ENCODE data around the gene KIF5B. TPM values are rescaled to one million over a fixed set of nuclear protein-coding genes. Genes with fewer than 3 reads are reported as not detected.

Gene KIF5B
- total and polyA plus RNA-seq, 2 of the 4 experiments (the other 2 are of a cell fraction), result 33.5 to 68.5 TPM

GRCh38 chr10:32077896-32078485 lies 21.8 kb upstream of the KIF5B start:
- no peak for TF ChIP-seq MAFK (IDR thresholded peaks at IDR 0.05; ENCODE audit: low read depth, low read length)
- peak; percentile 38; the same call in 1 of the 2 replicates for TF ChIP-seq FOS (IDR thresholded peaks at IDR 0.05; ENCODE audit: low read depth, low read length)
- no peak for TF ChIP-seq POLR2A (IDR thresholded peaks at IDR 0.05; ENCODE audit: low read depth, low read length)
- TF ChIP-seq BHLHE40 (IDR thresholded peaks at IDR 0.05; ENCODE audit: low read depth, low read length), result no peak
- peak; percentile 8; the same call in 1 of the 2 replicates for TF ChIP-seq CEBPB (IDR thresholded peaks at IDR 0.05; ENCODE audit: low read depth, low read length)
- no peak for TF ChIP-seq USF2 (IDR thresholded peaks at IDR 0.05; ENCODE audit: low read depth, low read length)
- ChIA-PET POLR2A (ENCODE audit: unreplicated experiment) (no interaction called here), CTCF (no interaction called here)
- peak; percentile 93 for ATAC-seq (ENCODE audit: low read depth)
- H3K9ac ChIP-seq (ENCODE audit: low read depth, low read length), result no peak overlapping the region
- dilution Hi-C loops (cut with HindIII; ENCODE audit: low sequenced_read_pairs, unreplicated experiment) (no loop called here), in situ Hi-C loops (cut with MboI; ENCODE audit: low sequenced_read_pairs) (no loop called here), intact Hi-C loops (cut with micrococcal nuclease) (no loop called here)
- peak overlapping the region; percentile 56; the same call in 1 of the 2 replicates for H2AK5ac ChIP-seq (ENCODE audit: low read depth, low read length)
- H2BK120ac ChIP-seq (ENCODE audit: low read depth, low read length), result peak overlapping the region; percentile 80
- peak overlapping the region; percentile 86 for H2AFZ ChIP-seq (replicated peaks; ENCODE audit: low read length, poor library complexity)
- peak overlapping the region; percentile 38 for H2AK9ac ChIP-seq (replicated peaks; ENCODE audit: low read depth, low read length, poor library complexity)
- peaks cover 2% of the 10 kb centered on the region for H3K4me1 ChIP-seq (ENCODE audit: control insufficient read depth, insufficient read depth, low read length)
- H2BK15ac ChIP-seq (ENCODE audit: low read depth, low read length), result peak overlapping the region; percentile 36; the same call in 1 of the 3 replicates
- no peak overlapping the region for H3K23ac ChIP-seq (ENCODE audit: low read depth, low read length)
- no peaks in the 10 kb centered on the region for H3K79me1 ChIP-seq (ENCODE audit: low read depth in 1 of 2, low read length in 2 of 2)
- no peaks in the 10 kb centered on the region for H3K27me3 ChIP-seq (ENCODE audit: control insufficient read depth, insufficient read depth, low read length)
- no peak overlapping the region for H3K18ac ChIP-seq (ENCODE audit: low read depth, low read length)
- H4K91ac ChIP-seq (ENCODE audit: insufficient read depth, low read depth, low read length), result 0 out of 2 replicates have a peak overlapping the region, but pooled peaks have one; percentile 31
- peak overlapping the region; percentile 79 for H2BK20ac ChIP-seq (ENCODE audit: low read depth, low read length)
- H4K8ac ChIP-seq (ENCODE audit: low read depth in 2 of 2, low read length in 2 of 2), result peak overlapping the region in 1 of 2 experiments; percentile 31; a peak in 1 of 4 replicates
- no peak overlapping the region for H3K27ac ChIP-seq (ENCODE audit: insufficient read depth, low read length)
- no peaks in the 10 kb centered on the region for H3K9me3 ChIP-seq (ENCODE audit: control insufficient read depth, insufficient read depth, low read length)
- peak; percentile 72 for DNase-seq
- no TSS peak for BruUV-seq (replicated peaks)
- no peaks in the 10 kb centered on the region for H3K36me3 ChIP-seq (ENCODE audit: control insufficient read depth, insufficient read depth, low read length)
- no peak overlapping the region for H3K4me3 ChIP-seq (ENCODE audit: insufficient read depth, low read depth, low read length)
- no peak overlapping the region for H2BK5ac ChIP-seq (ENCODE audit: low read depth, low read length, poor library complexity, severe bottlenecking)
- no peaks in the 10 kb centered on the region for H4K20me1 ChIP-seq (ENCODE audit: insufficient read depth, low read length)
- peaks cover 4% of the 10 kb centered on the region for H3K9me1 ChIP-seq (ENCODE audit: insufficient read depth, low read length)
- H3K4me2 ChIP-seq (ENCODE audit: low read depth, low read length), result no peak overlapping the region
- H4K5ac ChIP-seq (ENCODE audit: low read depth, low read length), result no peak overlapping the region
- WGBS, 2 experiments (ENCODE audit: extremely low coverage in 2 of 2, insufficient read length in 1 of 2), result no CpG with 5 or more reads among the region's 6 CpGs
- H3K56ac ChIP-seq (ENCODE audit: extremely low read depth, insufficient read depth, low read length), result no peak overlapping the region
- H3K14ac ChIP-seq (replicated peaks; ENCODE audit: low read depth, low read length), result peak overlapping the region; percentile 84
- H3K4ac ChIP-seq (ENCODE audit: low read depth, low read length), result peak overlapping the region; percentile 82; the same call in 1 of the 2 replicates
